ENCODE results near the gene CREBRF. TPM values are rescaled to one million over a fixed set of nuclear protein-coding genes. Genes with fewer than 3 reads are reported as not detected.

The CREBRF gene
- total and polyA plus RNA-seq, 2 donors (not counting 1 experiment from before 2014, with no cell fraction given), result 29.7 to 89.7 TPM

- Histone ChIP-seq H3K4me2 (replicated peaks; ENCODE audit: low read depth, low read length, poor library complexity, severe bottlenecking) (no peak overlapping the region), H3K27me3 (replicated peaks in 1 of 4; ENCODE audit: control extremely low read depth in 1 of 4, control insufficient read depth in 3 of 4, insufficient read depth in 4 of 4, low read length in 3 of 4) (no peaks in the 10 kb centered on the region), H3K27ac (ENCODE audit: low read length in 2 of 2) (no peak overlapping the region), H3K79me2 (ENCODE audit: control insufficient read depth, insufficient read depth, low read length) (no peaks in the 10 kb centered on the region), H2AFZ (ENCODE audit: insufficient read depth, low read depth, low read length, poor library complexity, severe bottlenecking) (no peak overlapping the region), H3K36me3 (replicated peaks in 1 of 2; ENCODE audit: control extremely low read depth in 1 of 2, control insufficient read depth in 1 of 2, extremely low read depth in 1 of 2, insufficient read depth in 2 of 2, low read length in 1 of 2) (peaks cover 0 to 2% of the 10 kb centered on the region in 2 experiments), H3K9ac (ENCODE audit: low read length) (no peak overlapping the region), H4K20me1 (ENCODE audit: control insufficient read depth, insufficient read depth, low read length, poor library complexity, severe bottlenecking) (no peaks in the 10 kb centered on the region), H3K9me3 (ENCODE audit: control extremely low read depth in 1 of 3, control insufficient read depth in 2 of 3, insufficient read depth in 1 of 3, low read length in 2 of 3) (no peaks in the 10 kb centered on the region), H3K4me3 (ENCODE audit: control extremely low read depth in 1 of 5, extremely low read depth in 1 of 5, insufficient read depth in 1 of 5, low read depth in 2 of 5, low read length in 4 of 5) (no peak overlapping the region), H3K4me1 (ENCODE audit: control insufficient read depth in 2 of 2, insufficient read depth in 2 of 2, low read length in 2 of 2) (peaks cover 3 to 8% of the 10 kb centered on the region in 2 donors)
- WGBS (ENCODE audit: insufficient coverage), result 86% methylated on average over 4 of the region's 4 CpGs
- ATAC-seq (ENCODE audit: low read depth), result no peak
- Mint-ChIP-seq H3K27me3 (no peaks in the 10 kb centered on the region), H3K4me3 (no peak overlapping the region), H3K4me1 (peaks cover 8% of the 10 kb centered on the region), H3K27ac (no peak overlapping the region), H3K9me3 (ENCODE audit: insufficient read depth) (no peaks in the 10 kb centered on the region)
- intact Hi-C loops (cut with micrococcal nuclease), result loop anchor here (10.0 kb wide), 1 partner anchor 1136 kb away; the partner anchor contains the start of gene FBXW11
- ChIA-PET POLR2A (no interaction called here), CTCF (interaction anchor here (1.9 kb wide), 1 partner anchor 157 kb away, joined by 6 read pairs; the partner anchor contains the start of gene ATP6V0E1)
- no peak for DNase-seq
- no peak for TF ChIP-seq CTCF (IDR thresholded peaks at IDR 0.05)
- no peak for TF ChIP-seq EZH2 (IDR thresholded peaks at IDR 0.05; ENCODE audit: borderline replicate concordance, insufficient read depth, low read depth, low read length, poor library complexity, severe bottlenecking)
Measured at GRCh38 chr5:173140769-173141168, 84.6 kb downstream of the CREBRF start.

GRCh38 chr5:173143567-173143966 lies 87.4 kb downstream of the CREBRF start:
- Histone ChIP-seq H3K4me3 (ENCODE audit: control extremely low read depth in 1 of 5, extremely low read depth in 1 of 5, insufficient read depth in 1 of 5, low read depth in 2 of 5, low read length in 4 of 5) (no peak overlapping the region), H3K9ac (ENCODE audit: low read length) (no peak overlapping the region), H3K27ac (ENCODE audit: low read length in 2 of 2) (peak overlapping the region in 1 of 2 donors; percentile 90), H3K4me1 (ENCODE audit: control insufficient read depth in 2 of 2, insufficient read depth in 2 of 2, low read length in 2 of 2) (peaks cover 3 to 8% of the 10 kb centered on the region in 2 donors), H3K9me3 (ENCODE audit: control extremely low read depth in 1 of 3, control insufficient read depth in 2 of 3, insufficient read depth in 1 of 3, low read length in 2 of 3) (no peaks in the 10 kb centered on the region), H3K36me3 (replicated peaks in 1 of 2; ENCODE audit: control extremely low read depth in 1 of 2, control insufficient read depth in 1 of 2, extremely low read depth in 1 of 2, insufficient read depth in 2 of 2, low read length in 1 of 2) (peaks cover 0 to 4% of the 10 kb centered on the region in 2 experiments), H4K20me1 (ENCODE audit: control insufficient read depth, insufficient read depth, low read length, poor library complexity, severe bottlenecking) (no peaks in the 10 kb centered on the region), H3K4me2 (replicated peaks; ENCODE audit: low read depth, low read length, poor library complexity, severe bottlenecking) (peak overlapping the region; percentile 79), H2AFZ (ENCODE audit: insufficient read depth, low read depth, low read length, poor library complexity, severe bottlenecking) (no peak overlapping the region), H3K27me3 (replicated peaks in 1 of 4; ENCODE audit: control extremely low read depth in 1 of 4, control insufficient read depth in 3 of 4, insufficient read depth in 4 of 4, low read length in 3 of 4) (no peaks in the 10 kb centered on the region), H3K79me2 (ENCODE audit: control insufficient read depth, insufficient read depth, low read length) (no peaks in the 10 kb centered on the region)
- Mint-ChIP-seq H3K9me3 (ENCODE audit: insufficient read depth) (no peaks in the 10 kb centered on the region), H3K27me3 (no peaks in the 10 kb centered on the region), H3K4me1 (peaks cover 8% of the 10 kb centered on the region), H3K4me3 (no peak overlapping the region), H3K27ac (no peak overlapping the region)
- intact Hi-C loops (cut with micrococcal nuclease), result loop anchor here (10.0 kb wide), 1 partner anchor 1139 kb away; the partner anchor contains the start of gene FBXW11
- TF ChIP-seq EZH2 (IDR thresholded peaks at IDR 0.05; ENCODE audit: borderline replicate concordance, insufficient read depth, low read depth, low read length, poor library complexity, severe bottlenecking) (no peak), CTCF (IDR thresholded peaks at IDR 0.05) (no peak)
- ATAC-seq (ENCODE audit: low read depth) (no peak), DNase-seq (peak; percentile 14)
- WGBS (ENCODE audit: insufficient coverage), result no CpG with 5 or more reads among the region's 8 CpGs
- POLR2A ChIA-PET, result no interaction called here
- CTCF ChIA-PET, result interaction anchor here (1.5 to 1.8 kb wide), 2 partner anchors 28 to 164 kb away, joined by 3 to 14 read pairs; no protein-coding TSS in a partner anchor

Data from B cell (primary cell).